Heart left ventricle (tissue), 13 donors: Measurements from ENCODE around the gene P2RX2.

Source experiments
- CTCF ChIP-seq, 12 donors: fragments of 200-600 bp; sonication (generic) in 4 of 12; IDR thresholded peaks; one replicate each; pipeline versions ENCODE4 v1.5.0 to v1.8.0; 2018 to 2022; ENCODE audit warnings: antibody characterized with exemption in 12 of 12, mild to moderate bottlenecking in 5 of 12
- POLR2A ChIP-seq, 2 donors: fragments of 450-650 bp; IDR thresholded peaks; one replicate each; pipeline ENCODE4 v1.6.1; 2017; ENCODE audit warnings: antibody characterized with exemption in 2 of 2, mild to moderate bottlenecking in 2 of 2, moderate library complexity in 2 of 2
- donor health status: ischemic (EF 13 %, LVEDD 7.1; RV severe dilation, severe dysfunction).
- donor health status: DM: no; HTN: yes; CAD: no.
- donor health status: DM: no; HTN: no; CAD: no.
- donor health status: ischemic (EF 25% LVEDD 6.9; RV normal size, moderate dysfunction).
- donor health status: ischemic (EF 25% LVEDD 5.7; RV mildly dilated, moderate dysfunction).
- donor health status: ischemic (EF 35%, LVEDD 5.7; RV mildly dilated, moderate dysfunction).
- donor health status: nonischemic (EF 11% LVEDD 7.7; RV severe dilation, severe dysfunction).
- donor health status: DM: yes; HTN: yes; CAD: no.
- donor health status: PGD.
- donor health status: ischemic (EF 29% LVEDD 5.4; RV normal size, mild dysfunction).
- donor health status: nonischemic (EF 23%, LVEDD 6.1; RV moderate dilation, normal function).

- TF ChIP-seq CTCF (IDR thresholded peaks at IDR 0.05), result no peak
- no peak for TF ChIP-seq POLR2A (IDR thresholded peaks at IDR 0.05)
Observed at GRCh38 chr12:132604151-132604618, 14.4 kb upstream of the P2RX2 start.
